Right cardiac atrium (tissue), 5 donors: ENCODE measurements around the gene TMEM223. TPM values are rescaled to one million over a fixed set of nuclear protein-coding genes. Genes with fewer than 3 reads are reported as not detected.
A peak's percentile ranks its signal among the peaks of the same experiment; 100 is the strongest.

Source experiments
- ATAC-seq, 2 donors: fragments of 200-7000 bp; cut with Tn5 transposase; one replicate each; pipeline versions ENCODE4 v1.8.0 to v1.9.1; 2020; ENCODE audit warnings: moderate library complexity in 2 of 2, mild to moderate bottlenecking in 1 of 2
- DNase-seq, 3 donors: peaks; one replicate each; pipeline ENCODE4 v3.0.0-alpha.2; 2020
- H3K27ac ChIP-seq: one replicate; pipeline ENCODE4 v1.5.1; 2013; ENCODE audit warnings: mild to moderate bottlenecking, low read length, control low read depth, moderate library complexity
- H3K27me3 ChIP-seq: one replicate; pipeline ENCODE4 v1.6.1; 2013; ENCODE audit not compliant: control insufficient read depth, insufficient read depth
- H3K4me1 ChIP-seq: one replicate; pipeline ENCODE4 v1.6.1; 2013; ENCODE audit warnings: low read length; ENCODE audit not compliant: control insufficient read depth, insufficient read depth
- H3K4me3 ChIP-seq: one replicate; pipeline ENCODE4 v1.5.1; 2013; ENCODE audit warnings: low read length, control low read depth
- H3K9me3 ChIP-seq: one replicate; pipeline ENCODE4 v1.6.1; 2013; ENCODE audit warnings: low read length; ENCODE audit not compliant: control insufficient read depth
- WGBS: extraction: QIAGEN DNeasy Blood & Tissue Kit; methylation state at CpG from one replicate; pipeline ENCODE4 v1.1.7; 2013; 5-methylcytosine and 5-hydroxymethylcytosine counted together
- intact Hi-C, 4 donors: fragments of 100-400 bp; cut with DNase I; formaldehyde crosslinking; loops; one replicate each; pipeline versions ENCODE4 v1.11.0 to v1.14.0; 2022 to 2023
- polyA plus RNA-seq: library from polyadenylated mRNA; stranded (reverse); fragments of 200-250 nt; gene quantifications from one replicate; pipeline ENCODE4 v1.2.3, GENCODE V29; 2013
- total RNA-seq, 4 donors: library from RNA; stranded (reverse); fragmentation: NEBNext Ultra II Directional; extraction: Animal tissue kit (Norgen Biotek cat#: 25700); gene quantifications; one replicate each; pipeline ENCODE4 v1.2.1, GENCODE V29; 2021
- donor health status: healthy with polysubstance abuse.
- donor health status: DM: no; HTN: yes; CAD: no.
- donor health status: DM: no; HTN: no; CAD: no.
- donor health status: DM: no; HTN: yes; CAD: no; lungs with severe emphysema.
- donor health status: DM: yes; HTN: yes; CAD: no.

The TMEM223 gene
- total and polyA plus RNA-seq, 5 donors = 12.7 to 29.5 (median 17.0) TPM

- H3K9me3 ChIP-seq = no peaks in the 10 kb centered on the region
- no peaks in the 10 kb centered on the region for H3K27me3 ChIP-seq
- no peak overlapping the region for H3K27ac ChIP-seq
- H3K4me1 ChIP-seq = no peaks in the 10 kb centered on the region
- no peak overlapping the region for H3K4me3 ChIP-seq
- DNase-seq (peak in 1 of 3 donors; percentile 54), ATAC-seq (no peak)
- WGBS = 91% methylated on average over 10 of the region's 10 CpGs
- intact Hi-C loops = no loop called here
Observed at GRCh38 chr11:62799486-62799885, 7.7 kb upstream of the TMEM223 start.

- H3K4me1 ChIP-seq = peaks cover 4% of the 10 kb centered on the region
- H3K9me3 ChIP-seq = no peaks in the 10 kb centered on the region
- intact Hi-C loops = no loop called here
- no peak overlapping the region for H3K4me3 ChIP-seq
- DNase-seq (peak in 1 of 3 donors; percentile 6), ATAC-seq (no peak)
- WGBS = 85% methylated on average over 7 of the region's 7 CpGs
- no peaks in the 10 kb centered on the region for H3K27me3 ChIP-seq
- H3K27ac ChIP-seq = no peak overlapping the region
Observed at GRCh38 chr11:62796281-62796680, 4.5 kb upstream of the TMEM223 start.

GRCh38 chr11:62794201-62794775, 2.5 kb upstream of the TMEM223 start:
- intact Hi-C loops = loop anchor here in 1 of 4 donors (5.0 kb wide), 1 partner anchor 38 kb away; the partner anchor contains the start of genes STX5 and TEX54
- DNase-seq (peak in 1 of 3 donors; percentile 10), ATAC-seq (no peak)
- H3K9me3 ChIP-seq = no peaks in the 10 kb centered on the region
- WGBS = 88% methylated on average over 8 of the region's 8 CpGs
- H3K4me1 ChIP-seq = peaks cover 6% of the 10 kb centered on the region
- H3K27me3 ChIP-seq = no peaks in the 10 kb centered on the region
- no peak overlapping the region for H3K27ac ChIP-seq
- H3K4me3 ChIP-seq = no peak overlapping the region

- Histone ChIP-seq H3K27ac (peak overlapping the region; percentile 73), H3K9me3 (no peaks in the 10 kb centered on the region), H3K27me3 (no peaks in the 10 kb centered on the region), H3K4me3 (peak overlapping the region; percentile 3), H3K4me1 (peaks cover 6% of the 10 kb centered on the region)
- WGBS = 17% methylated on average over 11 of the region's 11 CpGs
- DNase-seq (peak; percentile 46 to 82 (median 65)), ATAC-seq (peak; percentile 8 to 10)
- intact Hi-C loops = loop anchor here in 1 of 4 donors (5.0 kb wide), 1 partner anchor 40 kb away; the partner anchor contains the start of genes STX5 and TEX54
Observed at GRCh38 chr11:62792202-62792575, 383 bp upstream of the TMEM223 start.

- WGBS = 50% methylated on average over 3 of the region's 3 CpGs
- Histone ChIP-seq H3K27ac (no peak overlapping the region), H3K27me3 (no peaks in the 10 kb centered on the region), H3K4me1 (peaks cover 6% of the 10 kb centered on the region), H3K4me3 (no peak overlapping the region), H3K9me3 (no peaks in the 10 kb centered on the region)
- ATAC-seq (no peak), DNase-seq (no peak)
- intact Hi-C loops = loop anchor here in 3 of 4 donors (5.0 to 10.0 kb wide), 2 partner anchors 73 to 75 kb away; no protein-coding TSS in a partner anchor
Observed at GRCh38 chr11:62789576-62789975, 2.2 kb downstream of the TMEM223 start.

GRCh38 chr11:62788991-62789390, 2.8 kb downstream of the TMEM223 start:
- intact Hi-C loops = loop anchor here in 3 of 4 donors (5.0 to 10.0 kb wide), 2 partner anchors 73 to 76 kb away; no protein-coding TSS in a partner anchor
- WGBS = 71% methylated on average over 5 of the region's 5 CpGs
- Histone ChIP-seq H3K4me3 (no peak overlapping the region), H3K27ac (no peak overlapping the region), H3K27me3 (no peaks in the 10 kb centered on the region), H3K9me3 (no peaks in the 10 kb centered on the region), H3K4me1 (peaks cover 6% of the 10 kb centered on the region)
- DNase-seq (peak in 1 of 3 donors; percentile 28), ATAC-seq (no peak)

- DNase-seq (peak; percentile 97 to 99 (median 98)), ATAC-seq (peak; percentile 90 to 93)
- intact Hi-C loops = loop anchor here in 3 of 4 donors (5.0 to 10.0 kb wide), 2 partner anchors 75 to 78 kb away; no protein-coding TSS in a partner anchor
- under 1% methylated on average over 88 of the region's 88 CpGs for WGBS
- Histone ChIP-seq H3K4me1 (peaks cover 3% of the 10 kb centered on the region), H3K27me3 (no peaks in the 10 kb centered on the region), H3K9me3 (no peaks in the 10 kb centered on the region), H3K4me3 (peak within 1 kb of the TSS; percentile 82), H3K27ac (peak within 1 kb of the TSS; percentile 93)
Observed at GRCh38 chr11:62787005-62787759, 4.6 kb downstream of the TMEM223 start, which contains the start of gene TMEM179B. TSS of gene TMEM179B (plus strand) at chr11:62787402. CDS start at chr11:62787432, 30 bp downstream.

- H3K4me1 ChIP-seq = peaks cover 3% of the 10 kb centered on the region
- H3K27ac ChIP-seq = peak overlapping the region; percentile 93
- H3K9me3 ChIP-seq = no peaks in the 10 kb centered on the region
- 1% methylated on average over 51 of the region's 51 CpGs for WGBS
- peak; percentile 88 to 96 (median 95) for DNase-seq
- H3K27me3 ChIP-seq = no peaks in the 10 kb centered on the region
- H3K4me3 ChIP-seq = peak overlapping the region; percentile 82
- intact Hi-C loops = loop anchor here in 3 of 4 donors (5.0 to 10.0 kb wide), 2 partner anchors 76 to 78 kb away; no protein-coding TSS in a partner anchor
- ATAC-seq = peak; percentile 80 to 87
Observed at GRCh38 chr11:62786318-62787004, 5.3 kb downstream of the TMEM223 start.

GRCh38 chr11:62782753-62783152, 9.1 kb downstream of the TMEM223 start:
- no peak overlapping the region for H3K4me3 ChIP-seq
- WGBS = 91% methylated on average over 7 of the region's 7 CpGs
- no peak overlapping the region for H3K27ac ChIP-seq
- intact Hi-C loops = loop anchor here in 2 of 4 donors (10.0 kb wide), 1 partner anchor 82 kb away; no protein-coding TSS in a partner anchor
- no peaks in the 10 kb centered on the region for H3K27me3 ChIP-seq
- H3K4me1 ChIP-seq = no peaks in the 10 kb centered on the region
- DNase-seq = no peak
- no peaks in the 10 kb centered on the region for H3K9me3 ChIP-seq
- no peak for ATAC-seq

- Histone ChIP-seq H3K27ac (no peak overlapping the region), H3K9me3 (no peaks in the 10 kb centered on the region), H3K4me3 (no peak overlapping the region), H3K27me3 (no peaks in the 10 kb centered on the region), H3K4me1 (no peaks in the 10 kb centered on the region)
- ATAC-seq = peak in 1 of 2 donors; percentile 7
- intact Hi-C loops = no loop called here
- DNase-seq = peak in 1 of 3 donors; percentile 9
- 96% methylated on average over 3 of the region's 3 CpGs for WGBS
Observed at GRCh38 chr11:62778441-62778840, 13.4 kb downstream of the TMEM223 start.
